ENCODE results near the gene HYKK.
"Not testable (repeated sequence)": the region's sequence is repeated elsewhere in the genome, so short reads cannot be mapped to it uniquely, and the experiment has no call there.

HYKK gene

GRCh38 chr15:78551902-78552301 is 44.5 kb downstream of the HYKK start:
- DNase-seq (ENCODE audit: extremely low read depth, low read depth) = no peak
- TF ChIP-seq CTCF (IDR thresholded peaks at IDR 0.05; ENCODE audit: low read depth, low read length, missing control alignments) = no peak
- no peak overlapping the region for H3K4me3 ChIP-seq (replicated peaks; ENCODE audit: low read depth, low read length)

GRCh38 chr15:78552597-78552996 is 45.2 kb downstream of the HYKK start:
- DNase-seq (ENCODE audit: extremely low read depth, low read depth) = no peak
- no peak overlapping the region for H3K4me3 ChIP-seq (replicated peaks; ENCODE audit: low read depth, low read length)

GRCh38 chr15:78560201-78560600 is 52.8 kb downstream of the HYKK start:
- H3K4me3 ChIP-seq (replicated peaks; ENCODE audit: low read depth, low read length) = not testable (repeated sequence)

More at GRCh38 chr15:78552597-78552996, 45.2 kb downstream of the HYKK start:
- no peak for TF ChIP-seq CTCF (IDR thresholded peaks at IDR 0.05; ENCODE audit: low read depth, low read length, missing control alignments)

GRCh38 chr15:78561490-78561889 is 54.1 kb downstream of the HYKK start:
- DNase-seq (ENCODE audit: extremely low read depth, low read depth) = no peak

More at GRCh38 chr15:78560201-78560600, 52.8 kb downstream of the HYKK start:
- DNase-seq (ENCODE audit: extremely low read depth, low read depth) = not testable (repeated sequence)

GRCh38 chr15:78563092-78563491 is 55.7 kb downstream of the HYKK start:
- H3K4me3 ChIP-seq (replicated peaks; ENCODE audit: low read depth, low read length) = no peak overlapping the region
- no peak for TF ChIP-seq CTCF (IDR thresholded peaks at IDR 0.05; ENCODE audit: low read depth, low read length, missing control alignments)

More at GRCh38 chr15:78561490-78561889, 54.1 kb downstream of the HYKK start:
- TF ChIP-seq CTCF (IDR thresholded peaks at IDR 0.05; ENCODE audit: low read depth, low read length, missing control alignments) = no peak
- no peak overlapping the region for H3K4me3 ChIP-seq (replicated peaks; ENCODE audit: low read depth, low read length)

GRCh38 chr15:78564743-78565096 is 57.3 kb downstream of the HYKK start:
- peak overlapping the region; percentile 81 for H3K4me3 ChIP-seq (replicated peaks; ENCODE audit: low read depth, low read length)
- no peak for DNase-seq (ENCODE audit: extremely low read depth, low read depth)
- TF ChIP-seq CTCF (IDR thresholded peaks at IDR 0.05; ENCODE audit: low read depth, low read length, missing control alignments) = no peak

More at GRCh38 chr15:78563092-78563491, 55.7 kb downstream of the HYKK start:
- DNase-seq (ENCODE audit: extremely low read depth, low read depth) = no peak

- TF ChIP-seq CTCF (IDR thresholded peaks at IDR 0.05; ENCODE audit: low read depth, low read length, missing control alignments) = no peak
- DNase-seq (ENCODE audit: extremely low read depth, low read depth) = peak; percentile 66
- H3K4me3 ChIP-seq (replicated peaks; ENCODE audit: low read depth, low read length) = peak within 1 kb of the TSS; percentile 81
These were observed 57.9 kb downstream of the HYKK start, which contains the start of gene CHRNA5 for GRCh38 chr15:78565097-78565950. TSS of gene CHRNA5 (plus strand) at chr15:78565520. CDS start at chr15:78565720, 200 bp downstream.

Data from HFF-Myc (cell line).